HPDE6-E6E7 (cell line): ENCODE results near the gene SH3BP2.
A peak's percentile ranks its signal among the peaks of the same experiment; 100 is the strongest.

Experiments used
- DNase-seq: peaks from one replicate; pipeline ENCODE4 v3.0.0; 2011; ENCODE audit warnings: missing footprints; ENCODE audit errors: extremely low spot score

Gene SH3BP2

DNA sequence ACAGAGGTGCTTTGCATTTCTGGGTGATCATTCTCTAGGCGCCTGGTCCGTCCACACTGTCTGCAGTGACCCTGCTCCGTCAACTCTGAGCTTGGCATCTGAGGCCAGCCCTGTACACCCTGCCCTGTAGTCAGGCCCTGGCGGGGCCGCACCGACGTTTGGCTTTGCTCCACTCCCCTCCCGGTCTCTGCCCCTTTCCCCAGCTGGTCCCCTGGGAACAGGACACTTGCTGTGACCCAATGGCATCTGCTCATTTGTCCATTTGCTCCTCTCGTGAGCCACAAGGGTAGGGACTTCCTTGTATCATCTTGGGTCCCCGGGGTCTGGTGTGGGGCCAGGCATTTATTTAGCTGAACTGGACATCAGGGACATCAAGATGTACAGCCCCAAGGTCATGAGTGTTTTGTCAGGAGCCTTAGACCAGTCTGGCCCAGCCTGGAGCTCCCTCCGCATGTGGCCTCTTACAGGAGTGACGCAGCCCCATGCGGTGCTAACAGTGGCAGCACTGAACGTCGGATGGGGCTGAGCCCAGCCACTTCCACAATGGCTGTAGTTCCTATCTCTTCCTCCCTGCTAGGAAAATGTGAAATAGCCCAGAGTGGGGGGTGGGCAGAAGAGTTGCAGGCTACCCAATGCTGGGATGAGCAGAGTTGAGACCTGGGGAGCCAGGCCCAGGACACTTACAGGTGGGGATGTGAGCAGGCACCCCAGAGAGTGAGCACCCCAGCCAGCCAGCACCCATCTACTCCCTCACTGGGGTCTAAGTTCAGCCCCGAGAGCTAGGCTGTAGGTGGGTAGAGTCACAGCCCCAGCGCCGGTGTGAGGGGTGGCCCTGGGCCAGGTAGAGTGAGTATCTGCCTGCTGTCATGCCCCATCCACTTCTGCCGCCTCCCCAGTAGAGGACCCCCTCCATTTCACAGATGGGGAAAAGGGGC lies 2.0 kb upstream of the SH3BP2 start:
- DNase-seq, result no peak

GRCh38 chr4:2791518-2792395 lies 1.1 kb upstream of the SH3BP2 start:
- DNase-seq, result no peak

DNA sequence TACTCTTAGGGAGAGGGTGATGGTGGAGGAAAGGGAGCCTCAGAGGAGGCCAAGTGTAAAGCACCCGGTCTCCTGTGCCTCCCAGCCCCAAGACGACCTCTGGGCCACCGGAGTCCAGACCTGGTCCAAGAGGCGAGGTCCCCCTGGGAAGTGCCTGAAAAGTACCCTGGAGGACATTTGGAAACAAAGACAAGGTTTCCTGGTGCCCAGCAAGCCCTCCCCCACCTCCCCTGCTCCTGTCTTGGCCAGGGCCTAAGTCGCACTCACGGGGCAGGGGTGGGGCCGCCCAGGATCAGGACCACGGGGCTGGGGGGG lies 532 bp upstream of the SH3BP2 start:
- no peak for DNase-seq

DNA sequence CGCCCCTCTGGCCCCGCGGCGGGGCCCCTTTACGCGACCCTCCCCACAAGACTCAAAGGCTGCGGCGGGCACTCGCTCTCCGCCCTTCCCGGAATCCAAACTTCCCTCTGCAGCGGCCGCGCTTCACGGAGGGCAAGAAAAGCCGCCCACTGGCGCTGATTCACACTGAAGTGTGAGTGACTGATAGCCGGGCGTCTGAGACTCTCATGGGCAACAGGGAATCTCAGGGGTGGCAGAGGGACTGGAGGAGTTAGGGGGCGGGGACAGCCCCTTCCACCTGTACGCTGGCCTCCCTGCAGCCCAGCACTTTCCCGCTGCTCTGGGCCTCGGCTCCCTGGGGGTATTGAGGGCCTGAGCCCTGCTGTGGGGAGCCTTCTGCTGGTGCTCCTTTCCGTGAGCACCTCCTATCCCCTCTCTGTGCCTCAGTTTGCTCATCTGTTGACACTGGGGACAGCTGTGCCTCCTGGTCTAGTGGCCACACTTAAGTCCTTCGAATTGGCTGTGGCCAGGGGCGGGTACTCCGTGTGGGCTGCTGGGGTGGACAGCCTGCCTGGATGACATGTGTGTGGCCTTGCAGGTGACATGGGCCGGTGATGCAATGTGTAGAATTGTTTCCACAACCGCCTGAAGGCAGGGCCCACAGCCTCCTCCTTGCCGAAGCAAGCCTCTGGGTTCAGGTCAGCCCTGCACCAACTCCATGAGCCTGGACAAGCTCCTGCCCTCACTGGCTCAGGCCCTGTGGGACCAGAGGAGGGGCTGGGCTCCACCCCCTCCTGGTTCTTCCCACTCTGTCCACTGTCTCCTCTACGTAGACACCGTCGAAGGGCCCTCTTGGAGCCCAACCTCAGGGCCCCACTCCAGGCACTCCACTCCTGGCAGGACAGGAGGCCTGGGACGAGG lies 951 bp downstream of the SH3BP2 start:
- no peak for DNase-seq

DNA sequence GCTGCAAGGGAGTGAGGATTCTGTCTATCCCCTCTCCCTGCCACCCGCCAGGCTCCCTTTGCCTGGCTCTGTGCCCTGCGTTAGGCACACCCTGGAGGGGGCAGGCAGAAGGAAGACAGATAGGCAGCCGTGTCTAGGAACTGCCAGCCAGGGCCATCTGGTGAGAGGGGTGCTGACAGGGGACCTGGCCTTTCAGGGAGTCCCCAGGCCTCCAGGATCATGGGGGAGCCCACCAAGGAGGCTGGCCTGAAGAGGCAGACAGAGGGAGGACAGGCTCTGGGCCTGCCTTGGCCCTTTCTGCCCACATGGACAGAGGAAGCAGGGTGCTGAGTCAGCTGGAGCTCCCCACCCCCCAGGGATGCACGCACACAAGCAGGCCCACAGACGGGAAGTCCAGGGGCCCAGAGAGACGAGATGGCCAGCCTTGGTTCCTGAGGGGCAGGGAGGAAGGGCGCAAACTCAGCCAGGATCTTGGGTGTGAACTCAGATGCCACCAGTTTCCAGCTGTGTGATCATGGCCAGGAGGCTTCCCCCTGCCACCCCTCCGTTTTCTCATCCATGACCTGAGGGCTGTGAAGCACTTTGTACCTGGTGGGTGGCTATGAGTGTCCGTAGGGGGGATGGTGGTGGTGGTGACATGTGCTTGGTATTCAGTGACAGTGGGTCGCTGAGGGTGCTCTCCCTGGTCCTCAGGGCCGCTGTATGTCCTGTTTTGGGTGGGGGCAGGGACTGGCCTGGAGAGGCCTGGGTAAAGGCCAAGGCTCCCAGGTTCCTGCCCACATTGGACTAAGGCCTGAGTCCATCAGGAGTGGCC lies 1.8 kb downstream of the SH3BP2 start:
- DNase-seq, result no peak

GRCh38 chr4:2795300-2795892 lies 2.5 kb downstream of the SH3BP2 start:
- DNase-seq, result no peak

GRCh38 chr4:2795893-2796848 lies 3.3 kb downstream of the SH3BP2 start:
- DNase-seq, result peak; percentile 84

- DNase-seq, result no peak
Measured at GRCh38 chr4:2796849-2797544, 4.1 kb downstream of the SH3BP2 start.

- no peak for DNase-seq
Measured at GRCh38 chr4:2797545-2798305, 4.8 kb downstream of the SH3BP2 start.

- DNase-seq, result no peak
Measured at GRCh38 chr4:2798399-2799223, 5.7 kb downstream of the SH3BP2 start.

DNA sequence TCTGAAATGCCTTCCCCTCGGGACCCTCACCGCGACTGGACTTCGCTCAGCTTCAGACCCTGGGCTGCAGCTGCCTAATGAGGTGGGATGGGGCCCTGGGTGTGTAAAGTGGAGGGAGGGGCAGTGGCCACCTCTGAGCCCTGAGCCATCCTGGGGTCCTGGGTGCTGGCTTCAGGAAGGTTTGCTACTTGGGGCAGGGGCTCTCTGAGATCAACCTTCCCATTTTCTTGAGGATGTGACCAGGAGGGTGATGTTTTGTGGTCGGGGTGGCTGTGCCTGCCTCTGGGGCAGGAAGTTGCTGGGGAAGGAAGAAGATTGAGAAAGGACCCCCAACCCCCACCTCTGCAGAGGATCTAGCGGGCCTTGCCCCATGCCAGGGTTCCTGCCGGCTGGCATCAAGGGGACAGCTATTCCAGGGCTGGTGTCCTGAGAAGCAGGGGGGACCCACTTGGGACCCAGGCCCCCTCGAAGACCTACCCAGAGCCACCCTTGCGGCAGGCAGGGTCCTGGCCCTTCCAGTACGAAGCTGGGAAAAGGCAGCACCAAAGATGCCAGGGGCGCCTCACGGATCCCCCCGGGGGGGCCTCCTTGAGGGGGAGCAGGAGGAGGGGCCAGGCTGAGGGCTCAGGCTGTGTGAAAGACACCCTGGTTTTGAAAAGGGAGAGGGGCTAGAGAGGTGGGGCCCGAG lies 6.5 kb downstream of the SH3BP2 start:
- no peak for DNase-seq

- no peak for DNase-seq
Measured at GRCh38 chr4:2799971-2800690, 7.2 kb downstream of the SH3BP2 start.

DNA sequence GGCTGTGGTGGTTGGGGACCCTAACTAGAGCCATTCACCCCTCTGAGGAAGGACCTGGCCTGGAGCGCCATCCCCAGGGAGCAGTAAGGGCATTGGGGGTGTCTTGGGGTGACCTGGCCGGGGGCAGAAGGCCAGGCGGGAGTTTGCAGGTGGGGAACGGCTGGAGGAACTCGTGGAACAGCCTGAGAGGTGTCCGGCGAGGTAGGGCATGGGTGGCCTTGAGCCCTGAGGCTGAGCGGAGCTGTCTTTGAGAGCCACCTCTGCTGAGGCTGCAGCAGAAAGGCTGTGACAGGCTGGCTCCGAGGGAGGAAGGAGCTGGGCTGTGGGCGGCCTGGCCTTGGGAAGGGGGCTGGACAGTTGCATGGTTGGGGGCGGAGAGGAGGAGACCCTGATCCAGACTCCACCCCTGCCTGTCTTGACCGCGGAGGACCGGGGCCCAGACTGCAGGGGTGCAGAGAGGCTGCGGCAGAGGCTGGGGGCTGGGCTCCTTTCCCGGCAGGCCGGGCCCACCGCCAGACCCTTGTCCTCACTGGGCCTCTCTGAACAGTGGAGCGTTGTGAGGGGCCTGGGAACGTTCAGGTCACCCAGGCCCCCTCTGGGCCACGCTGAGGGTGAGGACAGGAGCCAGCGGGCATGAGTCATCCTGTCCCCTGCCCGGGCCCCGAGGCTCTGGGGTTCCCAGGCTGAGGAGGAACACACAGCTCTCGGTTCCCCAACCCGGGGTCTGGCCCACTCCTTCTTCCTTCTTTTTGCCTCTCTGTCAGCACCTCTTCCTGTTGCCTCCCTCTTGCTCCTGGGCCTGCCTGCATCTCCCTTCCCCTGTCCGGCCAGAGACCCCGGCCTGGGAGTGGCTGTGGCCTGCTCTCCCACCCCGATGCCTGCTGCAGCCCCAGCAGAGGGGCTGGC lies 8.1 kb downstream of the SH3BP2 start:
- no peak for DNase-seq

- DNase-seq, result no peak
Measured at GRCh38 chr4:2802618-2803531, 10.0 kb downstream of the SH3BP2 start.
